Gastroesophageal sphincter (tissue), 3 donors: ENCODE data around the gene HNRNPD.

Experiments used
- CTCF ChIP-seq, 4 experiments: fragments of 200-600 bp in 2 of 4; fragments of 450-650 bp in 2 of 4; sonication (generic) in 1 of 4; IDR thresholded peaks; one replicate each; pipeline ENCODE4 v1.5.1; 2017 to 2019; ENCODE audit warnings: antibody characterized with exemption in 4 of 4, mild to moderate bottlenecking in 2 of 4, moderate library complexity in 2 of 4
- EP300 ChIP-seq: sonication (generic); formaldehyde crosslinking; IDR thresholded peaks from one replicate; pipeline ENCODE4 v1.6.1; 2017; ENCODE audit warnings: antibody characterized with exemption, mild to moderate bottlenecking
- POLR2A ChIP-seq, 2 donors: fragments of 450-650 bp; IDR thresholded peaks; one replicate each; pipeline ENCODE4 v1.6.1; 2017; ENCODE audit warnings: antibody characterized with exemption in 2 of 2, mild to moderate bottlenecking in 2 of 2, moderate library complexity in 1 of 2
- POLR2AphosphoS5 ChIP-seq: sonication (generic); formaldehyde crosslinking; IDR thresholded peaks from one replicate; pipeline ENCODE4 v1.6.1; 2017; ENCODE audit warnings: antibody characterized with exemption

DNA sequence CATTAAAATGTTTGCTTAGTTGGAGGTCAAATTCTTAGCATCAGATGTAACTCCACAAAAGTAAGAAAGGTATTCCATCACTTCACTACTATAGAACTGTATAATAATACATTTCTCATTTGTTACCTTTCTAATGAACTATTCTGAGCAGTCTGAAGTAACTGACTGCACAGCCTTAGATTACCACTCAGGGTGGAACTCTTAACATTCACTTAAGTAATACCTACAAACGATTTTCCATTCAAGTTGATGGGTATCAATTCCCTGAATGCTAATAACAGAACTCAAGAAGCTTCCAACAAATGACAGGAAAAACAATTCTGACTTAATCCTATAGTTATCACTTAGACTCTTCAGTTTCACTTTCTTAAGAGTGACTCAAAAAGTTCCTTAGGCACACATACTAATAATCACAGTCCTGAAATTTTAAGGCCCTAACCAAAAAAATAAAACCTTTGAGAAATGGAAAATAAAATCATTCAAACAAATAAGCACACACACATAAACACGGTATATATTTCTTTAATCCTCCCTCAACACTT lies 20.9 kb downstream of the HNRNPD start:
- no peak for TF ChIP-seq CTCF (IDR thresholded peaks at IDR 0.05)
- TF ChIP-seq POLR2A (IDR thresholded peaks at IDR 0.05): no peak
- TF ChIP-seq POLR2AphosphoS5: no peak
- no peak for TF ChIP-seq EP300
